SH-SY5Y (cell line): ENCODE measurements around the gene POLR2L.

Experiments used
- GATA2 ChIP-seq: IDR thresholded peaks from 2 replicates; pipeline ENCODE4 v1.6.1; 2011; ENCODE audit warnings: mild to moderate bottlenecking, low read depth, low read length
- GATA3 ChIP-seq: IDR thresholded peaks from 2 replicates; pipeline ENCODE4 v1.6.1; 2011; ENCODE audit warnings: low read depth, mild to moderate bottlenecking, low read length, moderate library complexity

The POLR2L gene

DNA sequence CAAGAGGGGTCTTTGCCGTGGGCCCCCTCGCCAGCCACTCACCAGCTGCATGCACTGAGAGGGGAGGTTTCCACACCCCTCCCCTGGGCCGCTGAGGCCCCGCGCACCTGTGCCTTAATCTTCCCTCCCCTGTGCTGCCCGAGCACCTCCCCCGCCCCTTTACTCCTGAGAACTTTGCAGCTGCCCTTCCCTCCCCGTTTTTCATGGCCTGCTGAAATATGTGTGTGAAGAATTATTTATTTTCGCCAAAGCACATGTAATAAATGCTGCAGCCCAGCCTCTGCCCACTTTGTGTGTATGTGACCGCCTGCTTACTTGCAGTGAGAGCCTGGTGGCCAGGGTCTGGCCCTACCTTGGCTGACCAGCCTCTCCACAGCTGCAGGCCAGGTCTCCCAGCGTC is 17.4 kb downstream of the POLR2L start:
- TF ChIP-seq GATA3: no peak
- TF ChIP-seq GATA2: no peak

DNA sequence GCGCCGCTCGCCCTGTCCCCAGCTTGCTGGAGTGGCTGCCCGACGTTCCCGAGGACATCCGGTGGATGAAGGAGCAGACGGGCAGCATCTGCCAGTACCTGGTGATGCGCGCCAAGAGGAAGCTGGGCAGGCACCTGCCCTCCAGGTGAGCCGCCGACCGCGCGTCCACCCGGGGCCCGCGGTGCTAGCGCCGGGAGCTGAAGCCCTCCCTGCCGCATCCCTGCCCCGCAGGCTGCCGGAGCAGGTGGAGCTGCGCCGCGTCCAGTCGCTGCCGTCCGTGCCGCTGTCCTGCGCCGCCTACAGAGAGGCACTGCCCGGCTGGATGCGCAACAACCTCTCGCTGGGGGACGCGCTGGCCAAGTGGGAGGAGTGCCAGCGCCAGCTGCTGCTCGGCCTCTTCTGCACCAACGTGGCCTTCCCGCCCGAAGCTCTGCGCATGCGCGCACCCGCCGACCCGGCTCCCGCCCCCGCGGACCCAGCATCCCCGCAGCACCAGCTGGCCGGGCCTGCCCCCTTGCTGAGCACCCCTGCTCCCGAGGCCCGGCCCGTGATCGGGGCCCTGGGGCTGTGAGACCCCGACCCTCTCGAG is 17.9 kb downstream of the POLR2L start:
- TF ChIP-seq GATA2: no peak
- no peak for TF ChIP-seq GATA3

DNA sequence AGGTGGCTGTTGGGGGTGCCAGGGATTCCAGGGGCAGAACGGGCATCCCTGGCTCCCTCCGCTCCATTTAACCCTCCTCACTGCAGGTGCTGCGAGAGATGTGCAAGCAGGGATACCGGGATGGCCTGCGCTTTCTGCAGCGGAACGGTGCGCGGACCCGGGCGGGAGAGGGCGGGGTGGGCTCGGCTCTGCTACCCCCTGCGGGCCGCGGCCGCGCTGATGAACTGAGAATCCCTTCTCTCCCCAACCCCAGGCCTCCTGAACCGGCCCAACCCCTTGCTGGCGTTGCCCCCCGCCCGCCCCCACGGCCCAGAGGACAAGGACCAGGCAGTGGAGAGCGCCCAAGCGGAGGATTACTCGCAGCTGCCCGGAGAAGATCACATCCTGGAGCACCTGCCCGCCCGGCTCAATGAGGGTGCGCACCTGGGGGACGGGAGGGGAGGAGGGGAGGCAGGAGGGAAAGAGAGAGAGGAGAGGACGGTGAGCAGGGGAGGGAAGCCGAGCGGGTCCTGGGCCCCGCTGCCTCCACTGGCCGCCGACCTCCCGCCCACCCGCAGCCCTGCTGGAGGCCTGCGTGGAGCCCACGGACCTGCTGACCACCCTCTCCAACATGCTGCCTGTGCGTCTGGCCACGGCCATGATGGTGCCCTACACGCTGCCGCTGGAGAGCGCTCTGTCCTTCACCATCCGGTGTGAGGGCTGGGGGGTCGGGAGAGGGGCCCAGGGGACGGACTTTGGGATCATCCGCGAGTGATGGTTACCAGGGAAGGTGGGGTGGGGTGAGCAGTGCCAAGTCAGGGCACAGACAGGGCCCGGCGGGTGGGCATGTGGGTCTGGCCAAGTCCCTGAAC is 18.7 kb downstream of the POLR2L start:
- TF ChIP-seq GATA2 (no peak), GATA3 (no peak)

DNA sequence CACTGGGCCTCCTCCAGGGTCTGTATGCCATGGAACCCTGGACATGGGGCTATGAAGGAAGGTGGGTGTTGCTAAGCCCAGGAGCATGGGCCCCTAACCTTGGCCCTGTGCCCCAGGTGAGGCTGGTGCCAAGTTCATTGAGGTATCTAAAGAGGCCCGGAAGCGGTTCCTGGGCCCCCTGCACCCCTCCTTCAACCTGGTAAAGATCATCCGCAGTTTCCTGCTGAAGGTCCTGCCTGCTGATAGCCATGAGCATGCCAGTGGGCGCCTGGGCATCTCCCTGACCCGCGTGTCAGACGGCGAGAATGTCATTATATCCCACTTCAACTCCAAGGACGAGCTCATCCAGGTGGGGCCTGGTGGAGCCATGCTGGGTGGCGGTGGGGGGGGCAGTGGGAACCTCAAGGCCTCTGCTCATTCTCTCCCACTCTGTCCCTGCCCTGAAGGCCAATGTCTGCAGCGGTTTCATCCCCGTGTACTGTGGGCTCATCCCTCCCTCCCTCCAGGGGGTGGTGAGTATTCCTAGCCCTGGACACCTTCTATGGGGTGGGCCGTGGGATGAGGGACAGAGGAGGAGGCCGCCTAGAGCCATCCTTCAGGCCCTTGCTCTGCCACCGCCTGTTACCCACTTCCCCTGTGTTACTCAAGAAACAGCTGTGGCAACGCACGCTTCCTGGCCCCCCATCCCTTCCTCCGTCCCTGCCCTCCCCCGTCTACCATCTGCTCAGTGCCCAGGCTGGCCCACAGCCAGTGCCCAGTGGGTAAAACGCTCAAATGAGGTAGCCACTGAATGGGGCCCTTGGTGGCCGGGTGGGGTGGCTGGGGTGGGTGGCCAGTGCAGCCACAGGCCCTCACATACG is 20.6 kb downstream of the POLR2L start:
- TF ChIP-seq GATA3: no peak
- no peak for TF ChIP-seq GATA2

DNA sequence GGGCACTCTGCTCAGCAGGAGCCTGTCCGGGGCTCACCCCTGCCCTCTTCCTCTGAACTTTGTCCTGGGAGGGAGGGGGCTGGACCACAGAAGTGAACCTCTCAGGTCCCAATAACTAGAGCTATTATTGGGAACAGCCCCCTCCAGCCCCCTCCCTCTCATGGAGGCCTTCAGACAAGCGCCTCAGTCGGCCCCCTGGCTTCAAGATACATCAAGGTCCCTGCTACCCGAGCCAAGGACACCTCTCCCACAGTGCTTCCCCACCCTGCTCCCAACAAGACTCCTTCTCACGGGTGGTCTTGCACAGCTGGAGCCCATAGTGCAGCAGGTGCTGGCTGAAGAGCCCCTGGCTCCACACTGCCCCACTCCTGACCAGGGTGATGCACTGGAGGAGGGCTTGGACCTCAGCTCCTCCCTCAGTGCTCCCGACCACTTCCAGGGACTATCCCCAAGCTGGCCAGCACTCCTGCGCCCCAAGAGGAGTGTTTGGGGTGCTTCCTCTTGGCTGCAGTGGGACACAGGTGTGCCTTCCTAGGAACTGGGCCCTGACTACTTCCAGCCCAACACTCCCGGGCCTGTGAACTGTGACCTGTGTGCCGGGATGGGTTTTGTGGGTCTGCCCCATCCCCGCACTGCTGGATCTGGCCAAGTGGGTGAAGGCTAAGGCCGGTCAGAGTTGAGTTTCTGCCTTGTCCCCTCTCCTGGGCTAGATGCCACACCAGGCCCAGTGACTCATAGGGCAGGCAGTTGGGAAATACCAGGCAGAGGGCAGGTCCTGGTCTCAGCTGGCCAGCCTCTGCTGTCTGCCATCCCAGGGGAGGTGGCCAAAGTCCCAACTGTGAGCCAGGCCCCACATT is 21.4 kb downstream of the POLR2L start:
- TF ChIP-seq GATA2: no peak
- TF ChIP-seq GATA3: no peak

DNA sequence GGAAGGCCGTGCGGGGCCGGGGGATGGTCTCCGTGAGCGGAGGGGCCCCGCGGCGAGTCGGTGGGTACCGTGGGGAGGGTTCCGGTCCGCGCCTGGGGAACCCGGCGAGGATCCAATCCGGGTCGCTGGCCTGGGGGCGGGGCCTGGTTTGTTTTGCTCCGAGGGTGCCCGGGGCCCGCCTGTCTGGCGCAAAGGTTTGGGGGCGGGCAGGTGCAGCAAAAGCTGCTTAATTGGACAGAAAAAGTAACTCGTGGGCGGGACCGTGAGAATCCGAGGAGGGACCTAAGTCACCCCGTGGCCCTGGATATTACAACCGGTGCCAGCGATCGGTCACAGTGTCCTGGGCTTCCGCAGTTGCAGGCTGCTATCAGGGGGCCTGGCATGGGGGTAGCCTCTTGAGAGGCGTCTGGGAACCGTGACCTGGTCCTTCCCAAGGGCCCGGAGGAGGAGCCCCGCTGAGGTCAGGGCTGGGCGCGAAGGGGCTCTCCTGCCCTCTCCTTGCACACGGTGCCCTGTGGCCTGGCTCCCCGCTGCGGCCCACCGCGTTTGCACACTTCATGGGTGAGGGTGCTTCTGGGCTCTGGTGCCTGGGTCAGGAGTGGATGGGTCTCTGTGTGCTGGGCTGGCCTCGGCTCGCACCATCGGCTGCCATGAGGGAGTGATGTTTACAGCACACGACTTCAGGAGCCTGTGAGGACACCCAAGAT is 22.2 kb downstream of the POLR2L start:
- no peak for TF ChIP-seq GATA2
- TF ChIP-seq GATA3: no peak

DNA sequence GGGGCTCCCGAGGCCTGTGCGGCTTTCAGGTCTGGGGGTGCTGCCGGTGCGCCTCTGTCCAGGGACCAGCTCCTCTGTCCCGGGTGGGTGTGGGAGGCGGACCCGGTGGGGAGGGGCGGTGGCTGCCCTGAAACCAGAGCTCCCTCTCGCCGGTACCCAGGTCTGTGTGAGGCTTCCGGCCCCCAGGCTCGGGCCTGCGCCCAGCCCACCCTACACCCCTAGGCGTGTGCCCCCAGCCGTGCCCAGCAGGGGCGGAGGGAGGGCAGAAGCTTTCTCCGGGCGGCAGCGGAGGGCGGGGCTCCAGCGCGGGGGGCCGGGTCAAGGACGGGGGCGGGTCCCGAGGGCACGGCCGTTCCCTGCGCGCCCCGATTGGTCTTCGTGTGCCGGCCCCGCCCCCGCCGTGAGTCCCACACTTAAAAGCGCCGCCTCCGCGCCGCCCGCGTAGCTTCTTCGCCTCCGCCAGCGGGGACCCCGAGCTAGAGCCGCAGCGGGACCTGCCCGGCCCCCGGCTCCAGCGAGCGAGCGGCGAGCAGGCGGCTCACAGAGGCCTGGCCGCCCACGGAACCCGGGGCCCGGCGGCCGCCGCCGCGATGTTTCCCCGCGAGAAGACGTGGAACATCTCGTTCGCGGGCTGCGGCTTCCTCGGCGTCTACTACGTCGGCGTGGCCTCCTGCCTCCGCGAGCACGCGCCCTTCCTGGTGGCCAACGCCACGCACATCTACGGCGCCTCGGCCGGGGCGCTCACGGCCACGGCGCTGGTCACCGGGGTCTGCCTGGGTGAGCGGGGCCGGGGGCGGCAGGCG is 23.0 kb downstream of the POLR2L start:
- TF ChIP-seq GATA2: no peak
- TF ChIP-seq GATA3: no peak

DNA sequence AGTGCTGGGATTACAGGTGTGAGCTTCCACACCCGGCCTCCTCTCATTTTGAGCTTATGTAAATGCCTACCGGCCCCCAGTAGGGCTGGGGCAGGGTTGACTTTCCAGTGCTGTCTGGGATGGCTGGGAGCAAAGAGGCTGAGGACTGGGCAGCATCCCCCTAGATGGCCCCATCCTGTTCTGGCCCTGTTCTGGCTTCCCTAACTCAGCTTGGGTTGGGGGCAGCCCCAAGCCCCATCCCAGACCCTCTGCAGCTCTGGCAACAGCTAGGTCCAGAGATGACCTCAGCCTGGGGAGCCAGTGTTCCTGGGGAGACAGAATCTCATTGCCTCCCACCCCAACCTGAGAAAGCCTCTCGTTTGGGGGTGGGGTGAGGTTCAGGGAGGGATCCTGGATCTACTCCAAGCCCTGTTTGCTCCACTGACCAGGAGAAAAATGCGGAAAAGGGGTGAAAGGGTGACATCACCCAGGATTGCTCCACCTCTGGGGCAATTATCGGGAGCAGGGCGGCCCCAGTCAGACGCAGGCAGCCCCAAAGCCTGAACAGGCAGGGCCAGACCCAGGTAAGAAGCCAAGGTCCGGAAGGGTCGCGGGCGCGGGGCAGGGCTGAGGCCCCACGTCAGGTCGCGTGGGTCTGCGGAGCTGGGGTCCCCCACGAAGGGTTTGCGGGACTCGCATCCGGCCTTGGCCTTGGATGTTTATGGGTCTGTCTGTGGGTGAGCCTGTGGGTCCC is 23.8 kb downstream of the POLR2L start, which contains the start of gene PNPLA2:
Gene PNPLA2, plus strand, starts transcription at position 519 of the 733 bp plus-strand sequence. CDS start 805 bp downstream, outside the sequence.
- TF ChIP-seq GATA2: no peak
- no peak for TF ChIP-seq GATA3

DNA sequence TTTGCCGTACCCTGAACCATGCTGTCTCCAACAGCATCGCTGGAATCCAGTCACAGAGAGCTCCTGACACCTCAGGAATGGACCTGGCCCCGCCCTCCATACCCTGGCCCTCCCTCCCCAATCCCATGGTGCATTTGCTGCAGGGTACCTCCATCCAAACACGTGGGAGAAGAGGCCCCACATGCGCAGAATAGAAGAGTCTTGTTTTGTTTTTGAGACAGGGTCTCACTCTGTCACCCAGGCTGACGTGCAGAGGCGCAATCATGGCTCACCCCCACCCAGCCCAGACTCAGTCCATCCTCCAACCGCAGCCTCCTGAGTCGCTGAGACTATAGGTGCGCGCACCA is 25.9 kb downstream of the POLR2L start:
- TF ChIP-seq GATA3: no peak

DNA sequence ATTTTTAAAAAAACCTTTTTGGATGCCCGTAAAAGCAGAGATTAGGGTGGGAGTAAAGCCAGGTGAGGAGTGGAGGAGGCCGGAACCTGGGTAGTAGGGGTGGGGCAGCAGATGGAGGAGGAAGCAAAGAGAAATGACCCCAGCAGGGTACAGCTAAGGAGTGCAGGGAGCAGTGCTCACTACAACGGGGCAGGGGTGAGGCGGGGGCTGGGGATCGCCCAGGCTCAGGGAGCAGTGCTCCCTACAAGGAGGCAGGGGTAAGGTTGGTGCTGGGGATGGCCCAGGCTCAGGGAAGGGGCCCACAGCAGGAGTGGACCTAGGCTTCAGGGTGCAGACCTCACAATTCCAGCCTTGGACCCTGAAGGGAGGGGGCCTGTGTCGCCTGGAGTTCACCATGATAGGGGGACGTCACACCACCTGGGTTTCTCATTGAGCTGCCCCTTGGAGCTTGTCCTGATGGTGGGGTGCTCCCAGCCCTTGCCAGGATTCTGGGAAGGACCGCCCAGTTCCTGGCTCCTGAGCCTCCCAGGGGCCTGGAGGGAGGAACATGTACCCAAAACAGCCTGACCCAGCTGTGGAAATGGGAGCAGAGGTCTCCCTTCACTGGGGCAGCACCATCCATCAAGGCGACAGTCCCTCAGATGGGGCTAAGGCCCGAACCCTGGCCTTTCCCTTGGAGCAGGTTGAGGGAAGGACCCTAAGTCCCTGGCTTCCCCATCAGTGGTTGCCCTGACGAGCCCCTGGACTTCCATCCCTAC is 26.5 kb downstream of the POLR2L start:
- no peak for TF ChIP-seq GATA2
- no peak for TF ChIP-seq GATA3

DNA sequence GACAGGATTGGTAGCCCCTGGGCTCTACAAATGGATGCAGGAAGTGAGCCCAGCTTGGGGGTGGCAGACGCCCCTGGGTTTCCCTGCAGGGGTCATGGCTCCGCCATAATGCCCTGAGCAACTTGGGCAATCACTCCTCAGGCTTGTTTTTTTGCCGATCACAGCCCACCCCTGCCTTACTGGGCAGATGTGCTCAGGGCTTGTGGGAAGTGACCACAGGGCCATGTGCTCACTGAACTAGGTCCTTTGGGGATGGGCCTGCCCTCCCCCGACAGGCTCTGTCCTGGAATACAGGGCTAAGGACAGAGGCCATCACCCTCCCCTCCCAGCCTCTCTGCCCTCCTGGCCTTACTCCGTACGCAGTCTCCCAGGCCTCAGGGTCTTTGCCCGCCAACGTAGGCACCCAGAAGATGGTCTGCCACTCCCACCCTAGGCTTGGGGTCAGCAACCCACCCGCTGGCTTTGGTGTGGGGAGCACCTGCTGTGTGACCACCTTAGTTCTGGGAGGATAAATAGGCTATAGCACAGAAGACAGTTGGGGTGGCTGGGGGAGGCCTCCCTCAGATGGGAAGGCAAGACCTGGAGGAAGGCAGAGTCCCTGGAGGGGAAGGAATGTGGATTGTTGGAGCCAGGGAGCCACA is 28.8 kb downstream of the POLR2L start:
- TF ChIP-seq GATA2 (no peak), GATA3 (no peak)
